ENCODE data around the gene FCRL3. TPM values are rescaled to one million over a fixed set of nuclear protein-coding genes. Genes with fewer than 3 reads are reported as not detected.

Gene FCRL3
- total RNA-seq, 3 donors from 2014 or later (not counting 1 experiment from before 2014, with no cell fraction given), result 69.8 to 117 (median 83.8) TPM

DNA sequence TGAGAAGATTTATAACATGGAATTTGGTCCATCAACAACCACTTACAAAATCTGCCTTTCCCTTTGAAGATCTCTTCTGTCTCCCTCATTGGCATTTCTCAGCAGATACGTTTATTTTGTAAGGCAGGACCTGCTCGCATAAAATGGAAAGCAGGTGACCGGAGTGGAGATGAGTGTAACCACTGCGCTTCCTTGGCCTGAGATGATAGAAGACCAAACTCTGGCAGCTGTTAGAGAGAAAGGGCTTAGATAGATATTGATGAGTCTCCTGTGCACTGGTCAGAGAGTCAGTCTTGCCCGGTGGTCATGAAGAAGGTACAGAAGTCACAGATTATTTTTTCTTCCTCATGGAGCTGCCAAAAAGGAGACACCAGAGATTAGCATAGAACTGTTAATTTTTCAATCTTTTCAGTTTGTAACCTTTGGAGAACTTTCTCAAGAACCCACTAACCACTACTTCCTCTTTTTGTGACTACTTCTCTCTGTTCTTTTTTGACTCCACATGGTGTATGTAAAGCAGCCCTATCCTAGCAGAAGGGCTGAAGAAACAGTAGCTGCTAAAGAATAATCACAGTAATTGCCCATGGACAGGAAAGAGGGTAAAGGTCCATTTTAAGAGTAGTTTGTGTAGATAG, 47.6 kb downstream of the FCRL3 start:
- ATAC-seq, result peak in 2 of 3 donors; percentile 29 to 67
- H3K27ac ChIP-seq (ENCODE audit: low read length), result no peak overlapping the region
- peaks cover 6% of the 10 kb centered on the region for H3K4me1 ChIP-seq (ENCODE audit: control insufficient read depth, insufficient read depth, low read length)
- no peak overlapping the region for H3K4me3 Mint-ChIP-seq
- no peaks in the 10 kb centered on the region for H3K36me3 Mint-ChIP-seq
- no peaks in the 10 kb centered on the region for H3K9me3 ChIP-seq (ENCODE audit: control insufficient read depth, insufficient read depth, low read length)
- no peak for TF ChIP-seq CTCF (IDR thresholded peaks at IDR 0.05)
- no peak for DNase-seq
- H3K4me1 Mint-ChIP-seq, result peaks cover 10% of the 10 kb centered on the region in 2 donors
- H3K9me3 Mint-ChIP-seq, result no peaks in the 10 kb centered on the region
- H3K36me3 ChIP-seq (ENCODE audit: control insufficient read depth, insufficient read depth, low read length), result no peaks in the 10 kb centered on the region
- H3K27ac Mint-ChIP-seq, result peak overlapping the region in 1 of 2 donors; percentile 1
- H3K27me3 Mint-ChIP-seq (ENCODE audit: low read depth in 2 of 2), result peaks cover 8 to 10% of the 10 kb centered on the region in 2 donors
- 16% methylated on average over 5 of the region's 5 CpGs for WGBS (ENCODE audit: insufficient coverage)
- intact Hi-C loops (cut with micrococcal nuclease), result no loop called here
- H3K27me3 ChIP-seq (ENCODE audit: control insufficient read depth, insufficient read depth, low read length), result peaks cover 9% of the 10 kb centered on the region
- H3K4me3 ChIP-seq (ENCODE audit: low read length), result no peak overlapping the region

DNA sequence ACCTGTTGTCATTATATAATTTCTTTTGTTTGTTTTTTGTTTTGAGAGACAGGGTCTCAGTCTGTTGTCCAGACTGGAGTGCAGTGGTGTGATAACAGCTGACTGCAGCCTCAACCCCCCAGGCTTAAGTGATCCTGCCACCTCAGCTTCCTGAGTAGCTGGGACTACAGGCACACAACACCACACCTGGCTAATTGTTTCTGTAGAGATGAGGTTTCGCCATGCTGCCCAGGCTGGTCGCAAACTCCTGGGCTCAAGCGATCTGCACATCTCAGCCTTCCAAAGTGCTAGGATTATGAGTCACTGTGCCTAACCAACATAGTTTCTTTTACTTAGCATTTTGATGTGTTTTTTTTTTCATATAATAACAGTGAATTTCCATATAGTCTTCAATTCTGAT, 52.3 kb downstream of the FCRL3 start:
- H3K27me3 Mint-ChIP-seq (ENCODE audit: low read depth in 2 of 2), result no peaks in the 10 kb centered on the region
- H3K9me3 ChIP-seq (ENCODE audit: control insufficient read depth, insufficient read depth, low read length), result no peaks in the 10 kb centered on the region
- peaks cover 6% of the 10 kb centered on the region for H3K4me1 ChIP-seq (ENCODE audit: control insufficient read depth, insufficient read depth, low read length)
- no peak overlapping the region for H3K27ac ChIP-seq (ENCODE audit: low read length)
- 92% methylated on average over 3 of the region's 3 CpGs for WGBS (ENCODE audit: insufficient coverage)
- peaks cover 8 to 12% of the 10 kb centered on the region in 2 donors for H3K4me1 Mint-ChIP-seq
- ATAC-seq, result no peak
- no peaks in the 10 kb centered on the region for H3K36me3 ChIP-seq (ENCODE audit: control insufficient read depth, insufficient read depth, low read length)
- H3K4me3 ChIP-seq (ENCODE audit: low read length), result no peak overlapping the region
- H3K27me3 ChIP-seq (ENCODE audit: control insufficient read depth, insufficient read depth, low read length), result peaks cover 3% of the 10 kb centered on the region
- no peak for DNase-seq
- intact Hi-C loops (cut with micrococcal nuclease), result no loop called here
- H3K27ac Mint-ChIP-seq, result no peak overlapping the region
- H3K9me3 Mint-ChIP-seq, result no peaks in the 10 kb centered on the region
- no peak for TF ChIP-seq CTCF (IDR thresholded peaks at IDR 0.05)
- H3K4me3 Mint-ChIP-seq, result no peak overlapping the region
- no peaks in the 10 kb centered on the region for H3K36me3 Mint-ChIP-seq

GRCh38 chr1:157646144-157646543, 54.4 kb downstream of the FCRL3 start:
- no peak for TF ChIP-seq CTCF (IDR thresholded peaks at IDR 0.05)
- no peaks in the 10 kb centered on the region for H3K36me3 ChIP-seq (ENCODE audit: control insufficient read depth, insufficient read depth, low read length)
- DNase-seq (no peak), ATAC-seq (no peak)
- Mint-ChIP-seq H3K27me3 (ENCODE audit: low read depth in 2 of 2) (no peaks in the 10 kb centered on the region), H3K4me1 (peaks cover 0 to 4% of the 10 kb centered on the region in 2 donors), H3K27ac (no peak overlapping the region), H3K36me3 (no peaks in the 10 kb centered on the region), H3K9me3 (no peaks in the 10 kb centered on the region), H3K4me3 (no peak overlapping the region)
- H3K4me1 ChIP-seq (ENCODE audit: control insufficient read depth, insufficient read depth, low read length), result no peaks in the 10 kb centered on the region
- no peaks in the 10 kb centered on the region for H3K27me3 ChIP-seq (ENCODE audit: control insufficient read depth, insufficient read depth, low read length)
- intact Hi-C loops (cut with micrococcal nuclease), result no loop called here
- no peak overlapping the region for H3K4me3 ChIP-seq (ENCODE audit: low read length)
- H3K9me3 ChIP-seq (ENCODE audit: control insufficient read depth, insufficient read depth, low read length), result no peaks in the 10 kb centered on the region
- H3K27ac ChIP-seq (ENCODE audit: low read length), result no peak overlapping the region

GRCh38 chr1:157641177-157641576, 59.4 kb downstream of the FCRL3 start:
- no peak overlapping the region for H3K27ac Mint-ChIP-seq
- ATAC-seq, result no peak
- no peaks in the 10 kb centered on the region for H3K9me3 ChIP-seq (ENCODE audit: control insufficient read depth, insufficient read depth, low read length)
- no peak overlapping the region for H3K4me3 ChIP-seq (ENCODE audit: low read length)
- H3K4me1 Mint-ChIP-seq, result peaks cover 0 to 8% of the 10 kb centered on the region in 2 donors
- no peak overlapping the region for H3K27ac ChIP-seq (ENCODE audit: low read length)
- H3K36me3 Mint-ChIP-seq, result no peaks in the 10 kb centered on the region
- H3K9me3 Mint-ChIP-seq, result no peaks in the 10 kb centered on the region
- H3K4me1 ChIP-seq (ENCODE audit: control insufficient read depth, insufficient read depth, low read length), result no peaks in the 10 kb centered on the region
- H3K27me3 Mint-ChIP-seq (ENCODE audit: low read depth in 2 of 2), result peaks cover 0 to 6% of the 10 kb centered on the region in 2 donors
- no peaks in the 10 kb centered on the region for H3K27me3 ChIP-seq (ENCODE audit: control insufficient read depth, insufficient read depth, low read length)
- no peak overlapping the region for H3K4me3 Mint-ChIP-seq
- no peak for TF ChIP-seq CTCF (IDR thresholded peaks at IDR 0.05)
- DNase-seq, result no peak
- H3K36me3 ChIP-seq (ENCODE audit: control insufficient read depth, insufficient read depth, low read length), result no peaks in the 10 kb centered on the region
- intact Hi-C loops (cut with micrococcal nuclease), result no loop called here
- 67% methylated on average over 2 of the region's 2 CpGs for WGBS (ENCODE audit: insufficient coverage)

All from natural killer cell (primary cell).